HG03045 (cell line): ENCODE measurements around the gene FANCG.

Experiments used
- ATAC-seq: cut with Tn5 transposase; IDR thresholded peaks from one replicate; pipeline ENCODE4 v1.9.1; 2021; ENCODE audit warnings: mild to moderate bottlenecking, moderate library complexity; ENCODE audit not compliant: unreplicated experiment

Gene FANCG

DNA sequence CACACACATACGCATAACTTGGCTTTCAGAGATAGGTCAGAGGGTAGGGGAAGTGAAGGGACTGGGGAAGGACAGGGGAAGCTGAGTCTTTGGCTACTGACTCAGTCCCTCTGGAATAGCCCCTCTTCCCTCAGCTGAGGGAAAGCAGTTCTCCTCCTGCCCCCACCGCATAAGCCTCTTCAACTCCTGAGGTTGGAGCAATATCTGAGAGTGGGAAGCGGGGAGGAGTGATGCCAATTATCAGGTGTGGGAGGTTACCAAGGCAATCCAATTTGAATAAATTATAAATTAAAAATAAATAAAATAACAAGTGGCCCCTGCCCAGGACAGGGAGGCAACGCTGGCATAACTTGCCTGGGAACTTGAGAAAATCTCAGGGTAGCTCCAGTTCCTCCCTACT lies 24.8 kb upstream of the FANCG start:
- ATAC-seq = no peak

DNA sequence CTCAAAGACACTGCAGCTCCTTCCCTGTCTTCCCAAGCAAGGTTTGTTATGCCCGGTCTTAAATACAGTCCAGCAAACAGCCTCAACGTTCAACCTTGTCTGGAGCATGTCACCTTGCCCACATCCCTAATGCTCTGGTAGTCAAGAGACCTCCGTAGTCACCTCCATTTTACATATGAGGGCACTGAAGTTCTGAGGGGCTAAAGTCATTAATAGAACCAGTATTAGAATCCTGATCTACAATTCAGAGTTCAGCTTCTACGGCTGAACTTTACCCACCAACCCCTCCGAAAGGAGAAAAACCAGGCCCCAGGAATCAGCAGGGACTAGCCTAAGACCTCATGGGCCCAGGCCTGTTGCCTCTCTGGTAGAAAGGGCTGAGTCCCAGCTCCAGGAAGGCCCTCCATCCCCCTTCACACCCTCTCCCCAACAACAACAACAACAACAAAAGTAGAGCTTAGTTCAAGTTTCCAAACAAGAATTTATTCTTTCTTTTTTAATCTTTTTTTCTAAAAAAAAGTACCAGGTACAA lies 24.0 kb upstream of the FANCG start:
- ATAC-seq = no peak

DNA sequence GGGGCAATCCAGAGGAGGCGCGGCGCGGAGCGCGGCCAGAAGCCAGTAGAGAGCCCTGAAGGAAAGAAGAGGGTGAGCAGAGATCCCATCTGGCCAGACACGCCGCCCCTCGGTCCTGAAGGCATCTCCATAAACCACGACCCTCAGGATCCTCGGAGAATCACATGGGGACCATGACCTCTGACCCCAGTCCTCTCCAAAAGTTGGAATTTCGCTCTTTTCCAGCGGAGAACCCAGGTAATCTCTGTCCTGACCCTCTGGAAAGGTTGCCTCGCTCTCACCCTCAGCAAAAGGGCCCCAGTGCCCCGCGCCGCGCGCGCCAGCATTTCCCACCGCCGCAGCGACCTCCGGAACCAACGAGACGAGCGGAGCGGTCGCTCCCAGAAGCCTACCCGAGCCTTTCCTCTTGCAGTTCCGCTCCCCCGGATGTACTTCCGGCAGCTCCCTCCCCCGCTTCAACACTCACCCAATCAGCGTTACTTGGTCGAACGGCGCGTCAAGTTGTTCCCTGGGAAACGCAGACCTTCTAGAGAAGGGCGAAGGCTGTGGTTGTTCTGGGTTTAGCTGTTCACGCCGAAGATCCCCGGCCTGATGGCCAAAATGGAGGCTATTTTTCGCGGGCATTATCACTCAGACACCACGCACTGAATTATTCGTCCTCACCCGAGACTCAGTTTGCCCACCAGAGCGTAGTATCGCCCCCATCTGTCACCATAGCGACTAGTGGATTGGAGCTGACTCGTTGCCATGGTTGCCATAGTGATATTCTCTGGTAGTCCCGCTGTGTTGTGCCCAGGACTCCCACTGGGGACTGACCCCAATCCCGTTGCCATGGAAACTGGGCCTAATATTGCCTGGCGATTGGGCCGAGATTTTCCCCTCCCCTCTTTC lies 23.3 kb upstream of the FANCG start, which contains the start of gene STOML2:
STOML2 (minus strand) TSS at position 363 of the 891 bp plus-strand sequence; CDS start at position 326, 37 bp downstream.
- ATAC-seq = peak; percentile 95

DNA sequence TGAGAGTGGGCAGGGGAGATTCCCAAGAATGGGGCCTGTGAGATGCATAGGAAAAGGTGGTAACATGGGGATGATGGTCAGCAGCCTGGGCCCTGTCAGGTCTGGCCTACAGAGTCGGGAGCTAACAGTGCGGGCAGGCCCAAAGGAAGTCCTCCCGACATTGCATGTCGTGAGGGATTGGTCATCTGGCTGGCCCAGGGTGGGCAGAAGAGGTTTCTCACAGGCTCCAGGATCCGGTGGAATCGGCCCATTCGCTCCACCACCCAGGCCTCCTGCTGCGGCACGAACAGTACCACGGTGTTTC lies 22.7 kb upstream of the FANCG start:
- no peak for ATAC-seq

DNA sequence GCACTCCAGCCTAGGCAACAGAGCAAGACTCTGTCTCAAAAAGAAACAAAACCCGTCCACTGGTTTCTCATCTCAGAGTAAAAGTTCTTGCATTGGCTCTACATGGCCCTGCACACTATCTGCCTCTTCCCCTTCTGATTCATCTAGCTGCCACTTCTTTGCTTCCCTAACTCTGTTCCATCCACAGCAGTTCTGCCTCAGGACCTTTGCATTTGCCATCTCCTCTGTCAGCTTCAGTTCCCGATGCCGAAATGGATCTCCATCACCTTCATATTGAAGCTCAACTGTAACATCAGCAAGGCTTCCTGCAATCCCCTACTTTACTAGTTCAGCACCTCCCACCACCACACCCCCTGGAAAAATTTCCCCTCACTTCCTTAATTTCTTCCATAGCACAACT lies 17.8 kb upstream of the FANCG start:
- ATAC-seq = no peak

DNA sequence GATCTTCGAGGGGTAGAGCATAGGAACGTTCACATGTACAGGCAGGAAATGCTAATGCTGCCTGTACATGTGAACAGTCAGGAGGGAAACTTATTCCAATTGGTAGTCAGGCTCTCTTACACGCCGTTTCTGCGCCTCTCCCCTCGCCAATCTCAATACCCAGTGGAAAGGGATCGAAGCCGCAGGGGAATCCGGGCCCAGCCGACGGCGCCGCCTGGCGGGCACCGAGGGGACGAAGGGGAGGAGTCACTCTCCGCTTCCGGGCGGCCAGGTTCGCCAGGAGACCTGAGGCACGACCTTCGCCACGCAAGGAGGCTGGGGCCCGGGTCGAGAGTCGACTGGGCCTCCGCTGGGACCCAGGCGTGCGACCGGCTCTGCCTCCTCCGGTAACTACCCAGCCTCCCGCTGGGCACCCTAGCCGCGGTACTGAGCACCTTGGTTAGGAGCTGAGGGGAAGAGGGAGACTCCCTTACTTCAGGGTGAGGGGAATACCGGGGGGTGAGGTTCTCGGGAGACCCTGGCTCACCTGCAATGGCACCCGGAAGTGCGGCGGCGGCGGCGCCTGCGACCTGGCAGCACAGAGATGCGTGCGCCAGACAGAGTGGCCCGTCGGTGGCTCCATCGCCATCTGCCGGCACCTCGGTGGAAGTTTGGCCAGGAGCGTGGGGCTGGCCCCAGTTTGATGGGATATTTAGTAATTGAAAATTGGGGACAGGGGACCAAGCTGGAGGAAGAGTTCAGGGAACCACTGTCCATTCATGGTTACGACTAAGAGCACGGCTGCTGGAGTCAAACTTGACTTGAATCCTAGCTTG lies 16.5 kb upstream of the FANCG start, which contains the start of gene PIGO:
PIGO (minus strand) TSS at position 557 of the 815 bp plus-strand sequence. CDS start 1,026 bp downstream, outside the sequence.
- peak; percentile 93 for ATAC-seq

DNA sequence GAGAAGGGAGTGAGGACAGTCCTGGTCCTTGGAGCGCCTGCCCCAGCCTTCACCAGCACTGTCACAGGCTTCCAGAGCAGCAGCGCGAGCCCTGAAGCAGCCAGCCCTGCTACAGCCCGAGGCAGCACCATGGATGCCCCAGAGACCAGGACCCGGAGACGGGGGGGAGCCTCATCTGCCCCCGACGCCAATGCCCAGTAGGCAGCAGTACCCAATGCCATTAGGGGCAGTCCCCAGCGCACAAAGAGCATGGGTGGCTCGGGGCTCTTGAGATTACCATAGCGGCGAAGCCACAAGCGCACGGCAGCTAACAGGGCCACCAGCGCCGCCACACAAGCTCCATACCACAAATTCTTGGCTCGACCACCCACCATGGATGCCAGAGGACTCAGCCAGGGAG lies 11.8 kb upstream of the FANCG start:
- ATAC-seq = no peak

DNA sequence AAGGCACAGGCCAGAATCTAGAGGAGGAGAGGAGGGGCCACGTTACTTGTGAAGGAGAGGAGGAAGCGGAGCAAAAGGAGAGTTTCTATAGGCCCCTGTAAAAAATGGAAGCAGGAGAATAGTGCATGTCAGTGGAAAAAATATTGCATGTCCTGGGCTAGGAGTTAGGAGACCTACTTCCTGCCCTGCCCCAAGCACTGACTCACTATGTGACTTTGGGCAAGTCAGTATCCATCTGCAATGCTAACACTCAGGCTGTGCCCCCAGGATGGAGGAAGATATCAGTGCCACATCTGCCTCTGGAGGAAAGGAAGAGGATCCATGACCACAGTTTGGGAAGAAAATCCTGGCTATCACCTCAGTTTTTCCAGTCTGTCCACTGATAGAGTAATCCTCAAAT lies 9.7 kb upstream of the FANCG start:
- ATAC-seq = no peak

DNA sequence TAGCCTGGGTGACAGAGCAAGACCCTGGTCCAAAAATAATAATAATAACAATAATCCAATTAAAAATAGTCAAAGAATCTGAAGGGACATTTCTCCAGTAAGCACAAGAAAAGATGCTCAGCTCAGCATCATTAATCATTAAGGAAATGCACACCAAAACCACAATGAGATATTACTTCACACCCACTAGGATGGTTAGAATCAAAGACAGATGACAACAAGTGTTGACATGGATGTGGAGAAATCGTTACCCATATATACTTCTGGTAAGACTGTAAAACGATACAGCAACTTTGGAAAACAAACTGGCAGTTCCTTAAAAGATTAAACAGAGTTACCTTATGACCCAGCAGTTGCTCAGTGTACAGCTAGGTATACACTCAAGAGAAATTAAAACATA lies 5.3 kb upstream of the FANCG start:
- ATAC-seq = no peak

DNA sequence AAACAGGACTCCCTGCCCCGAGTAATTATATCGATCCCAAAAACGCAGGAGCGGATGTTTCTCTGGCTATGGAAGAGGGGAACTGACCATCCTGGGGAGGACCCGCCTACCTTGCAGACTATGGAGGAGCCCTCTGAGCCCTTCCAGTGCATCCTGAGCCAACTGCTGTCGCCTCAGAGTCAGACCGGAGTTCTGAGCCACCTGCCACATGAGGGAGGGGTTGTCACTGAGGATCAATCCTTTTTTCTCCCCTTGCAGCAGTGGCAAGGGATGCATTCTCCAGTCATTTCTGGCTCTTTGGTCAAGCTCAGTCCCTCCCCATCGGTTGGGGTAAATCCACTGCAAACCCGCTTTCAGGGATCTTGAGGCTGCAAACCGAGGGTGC lies 709 bp downstream of the FANCG start:
- no peak for ATAC-seq

DNA sequence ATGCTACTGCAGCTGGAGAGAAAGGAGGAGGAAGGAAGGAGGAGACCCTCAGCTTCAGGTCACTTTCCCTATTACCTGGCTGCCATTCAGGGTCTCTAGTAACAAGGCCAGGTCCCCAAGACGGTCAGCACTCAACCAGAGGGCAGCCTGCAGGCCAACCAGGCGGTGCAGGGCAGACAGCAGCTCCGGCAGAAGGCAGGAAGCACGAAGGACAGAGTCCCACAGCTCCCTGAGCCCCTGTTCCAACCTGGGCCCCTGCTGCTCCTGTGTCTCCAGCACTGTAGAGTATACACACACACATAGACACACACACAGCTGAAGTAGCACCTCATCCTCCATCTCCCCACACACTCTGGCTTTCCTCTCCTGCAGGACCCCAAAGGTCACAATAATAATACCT lies 1.7 kb downstream of the FANCG start:
- ATAC-seq = no peak

DNA sequence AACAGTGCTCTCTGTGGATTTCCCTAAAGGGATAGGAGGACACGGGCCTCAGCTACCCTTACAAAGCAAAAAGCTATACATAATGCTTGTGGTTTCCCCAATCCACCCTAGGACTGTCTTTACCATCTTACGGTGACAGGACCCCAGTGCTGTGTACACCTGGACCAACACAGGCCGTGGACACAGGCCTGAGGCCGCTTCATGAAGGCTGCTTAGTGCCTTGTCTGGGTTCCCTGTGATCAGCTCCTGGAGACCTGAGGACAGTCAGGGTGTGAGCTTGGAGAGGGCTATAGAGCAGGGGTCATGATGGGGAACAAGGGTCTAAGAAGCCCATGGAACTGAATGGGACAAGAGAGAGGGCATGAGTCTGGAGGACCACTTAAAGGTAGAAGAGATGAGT lies 2.9 kb downstream of the FANCG start:
- ATAC-seq = no peak

DNA sequence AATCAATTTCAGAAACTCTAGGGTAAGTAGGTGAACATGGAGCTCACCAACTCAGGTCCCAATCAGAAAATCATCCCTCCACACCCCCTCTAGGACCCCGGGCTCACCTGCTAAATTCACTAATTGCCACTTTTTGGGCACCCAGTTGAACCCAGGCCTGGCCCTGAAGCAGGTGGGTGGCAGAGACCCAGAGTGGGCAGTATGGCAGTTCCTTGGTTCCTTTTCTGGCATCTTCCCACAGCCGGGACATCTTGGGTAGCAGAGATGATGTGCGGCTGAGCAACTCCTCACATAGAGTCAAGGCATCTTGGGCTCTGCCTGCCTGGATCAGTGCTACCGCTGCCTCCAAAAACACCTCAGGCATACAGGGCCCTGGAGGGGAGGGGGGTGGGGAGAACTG lies 4.4 kb downstream of the FANCG start:
- ATAC-seq = no peak

DNA sequence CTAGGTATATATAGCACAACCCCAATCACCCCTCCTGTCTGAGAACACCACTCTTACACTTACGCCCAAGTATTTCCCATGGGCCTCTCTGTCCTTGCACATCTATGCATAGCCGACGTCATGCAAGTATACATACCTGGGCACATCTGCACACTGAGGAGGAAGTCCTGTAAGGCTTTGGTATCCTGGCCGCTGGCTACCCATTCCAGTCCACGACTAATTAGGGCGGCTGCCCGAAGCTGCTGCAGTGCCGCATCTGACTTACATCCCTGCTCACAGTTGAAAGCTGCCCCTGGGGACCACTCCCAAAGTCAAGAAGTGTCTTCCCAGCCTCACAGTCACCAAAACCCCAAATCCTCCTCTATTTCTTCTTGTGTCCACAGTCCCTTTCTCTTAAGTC lies 5.0 kb downstream of the FANCG start:
- no peak for ATAC-seq

DNA sequence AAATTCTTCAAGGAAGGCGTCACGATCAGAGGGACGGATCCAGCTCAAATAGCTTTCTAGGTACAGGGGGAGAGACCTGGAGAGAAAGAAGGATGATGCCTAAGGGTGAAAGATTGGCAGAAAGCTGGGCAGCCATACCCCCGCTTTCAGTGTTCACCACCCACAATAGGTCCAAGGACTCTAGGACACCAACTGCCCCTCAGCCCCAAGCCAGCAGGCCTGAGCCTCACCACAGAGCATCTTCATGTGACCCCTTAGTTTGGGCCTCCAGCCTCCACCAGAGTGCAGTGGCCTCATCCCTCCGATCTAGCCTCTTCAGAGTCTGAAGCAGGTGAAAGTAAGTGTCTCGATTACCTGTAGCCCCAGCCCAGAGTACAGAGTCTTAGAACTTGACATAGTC lies 5.6 kb downstream of the FANCG start:
- ATAC-seq = no peak

DNA sequence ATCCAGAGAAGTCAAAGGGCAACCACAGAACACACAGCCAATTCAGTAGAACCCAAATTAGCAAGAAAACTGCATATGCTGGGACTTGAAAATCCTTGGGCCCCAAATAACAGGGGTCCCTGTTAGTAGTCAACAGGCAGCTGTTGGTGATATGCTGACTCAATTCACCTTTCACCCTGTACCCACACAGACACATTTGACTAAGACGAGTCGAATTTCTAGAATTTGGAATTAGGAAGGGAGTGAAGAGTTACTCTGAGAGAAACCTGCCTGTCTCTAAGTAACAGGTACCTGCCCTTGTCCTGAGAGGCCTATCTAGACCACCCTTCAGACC lies 6.5 kb downstream of the FANCG start:
- ATAC-seq = no peak

DNA sequence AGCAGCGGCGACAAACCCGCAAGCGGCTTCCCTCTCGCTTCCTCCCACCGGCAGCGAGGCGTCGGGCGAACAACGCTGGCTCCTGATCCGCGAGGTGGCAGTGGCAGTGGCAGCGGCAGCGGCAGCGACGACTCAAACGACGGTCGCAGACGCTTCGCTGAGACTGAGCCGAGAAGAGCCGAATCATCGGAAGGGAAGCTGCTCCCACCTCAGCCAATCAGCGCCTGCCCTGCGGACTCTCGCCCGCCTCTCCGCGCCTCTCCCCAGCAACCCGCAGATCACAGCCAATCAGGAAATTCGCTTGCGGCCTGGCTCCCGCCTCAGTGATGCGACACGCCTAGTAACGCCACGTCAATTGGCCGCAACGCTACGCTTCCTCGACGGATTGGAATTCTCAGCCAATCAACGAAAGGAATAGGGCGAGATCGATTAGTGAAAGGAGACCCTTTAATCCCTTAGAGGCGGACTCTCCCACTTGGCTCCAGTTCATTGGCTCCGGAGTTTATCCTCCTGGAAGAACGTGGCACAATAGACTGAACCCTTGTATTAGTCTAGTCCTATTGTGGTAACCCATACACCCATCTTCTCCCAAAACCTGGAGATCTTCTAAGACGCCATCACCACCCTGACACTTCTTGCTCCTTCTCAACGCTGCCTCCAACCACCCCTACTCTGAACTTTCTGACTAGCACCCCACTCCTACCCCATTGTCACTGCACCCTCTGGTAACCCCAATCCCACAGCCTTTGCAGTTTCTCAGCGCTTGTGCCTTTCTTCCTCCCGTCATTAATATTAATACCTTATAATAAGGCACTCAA lies 7.1 kb downstream of the FANCG start, which contains the start of gene VCP:
VCP (minus strand) TSS at position 165 of the 818 bp plus-strand sequence. CDS start 272 bp downstream, outside the sequence.
- peak; percentile 89 for ATAC-seq

DNA sequence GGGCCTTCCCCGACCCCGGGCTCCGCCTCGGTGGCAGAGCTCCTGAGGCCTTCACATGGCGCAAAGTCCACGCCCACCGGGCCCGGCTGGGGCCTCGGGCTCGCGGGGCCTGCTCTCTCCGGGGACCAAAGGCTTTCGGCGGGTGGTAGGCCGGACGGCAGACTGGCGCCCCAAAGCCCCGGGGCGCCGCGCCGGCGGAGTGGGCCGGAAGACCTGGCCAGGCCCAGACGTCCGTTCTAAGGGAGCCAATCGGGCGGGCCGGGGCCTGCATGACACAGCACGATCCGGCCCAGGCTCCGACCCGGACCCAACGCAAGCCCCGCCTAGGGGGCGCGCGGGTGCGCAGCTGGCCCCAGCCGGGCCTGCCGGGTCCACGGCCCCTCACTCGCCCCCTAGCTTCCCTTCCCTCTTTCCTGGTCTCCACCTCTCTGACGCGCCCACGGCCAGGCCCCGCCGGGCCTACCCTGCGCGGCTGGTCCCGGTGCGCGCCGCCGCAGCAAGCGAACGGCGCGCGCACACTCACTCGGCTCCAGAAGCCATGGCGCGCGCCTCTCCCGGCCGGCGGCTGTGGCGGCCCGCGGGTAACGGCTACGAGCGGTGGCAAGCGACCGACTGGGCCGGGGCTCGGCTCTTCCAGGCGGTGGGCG lies 7.8 kb downstream of the FANCG start:
- ATAC-seq = peak; percentile 51

DNA sequence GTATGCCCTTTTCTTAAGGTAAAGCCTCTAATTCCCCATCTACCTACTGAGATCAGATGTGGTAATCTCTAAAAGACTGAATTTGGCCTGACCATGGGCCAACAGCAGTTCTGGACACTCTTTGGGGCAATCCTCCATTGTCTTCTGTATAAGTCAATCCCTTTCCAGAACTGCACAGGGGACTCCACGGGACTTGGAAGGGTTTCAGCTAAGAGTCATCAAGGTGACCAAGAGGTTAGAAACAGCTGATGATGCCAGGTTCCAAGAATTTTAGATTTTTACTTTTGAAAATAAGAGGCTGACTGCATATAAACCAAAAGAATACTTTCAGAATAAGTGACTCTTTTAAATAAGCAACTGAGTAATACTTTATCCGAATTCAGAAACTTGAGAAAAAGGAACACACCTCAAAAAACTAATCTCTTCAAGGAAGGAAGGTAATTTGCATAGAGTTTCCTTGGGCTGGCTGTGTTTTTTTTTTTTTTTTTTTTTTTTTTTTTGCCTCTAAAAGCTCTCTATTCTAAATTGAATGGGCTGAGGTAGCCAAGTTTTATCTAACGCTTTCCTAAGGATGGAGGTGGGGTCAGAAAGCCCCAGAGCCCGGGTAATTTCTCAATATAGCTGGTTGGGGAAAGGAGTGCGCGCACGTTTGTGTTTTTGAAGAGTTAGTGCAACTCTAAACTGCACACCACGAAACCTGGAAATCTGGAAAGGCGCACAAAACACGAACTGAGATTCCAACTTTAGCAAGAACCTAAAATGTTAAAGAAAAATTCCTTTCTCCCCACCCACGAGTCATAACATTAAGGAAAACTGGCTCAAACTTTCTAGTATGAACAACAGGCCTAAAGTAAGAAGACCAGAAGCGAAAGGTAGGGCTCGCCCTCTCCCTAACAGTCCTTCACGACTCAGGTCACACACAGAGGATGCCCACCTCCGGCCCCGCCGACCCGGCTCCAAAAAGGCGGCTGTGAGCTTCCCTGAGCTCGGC lies 8.6 kb downstream of the FANCG start:
- no peak for ATAC-seq
